Measurements from ENCODE around the gene CTBP2. TPM values are rescaled to one million over a fixed set of nuclear protein-coding genes. Genes with fewer than 3 reads are reported as not detected.

Gene CTBP2
- total RNA-seq, 1 experiment from 2014 or later: 97.2 TPM

- Mint-ChIP-seq H3K4me3 (ENCODE audit: unreplicated experiment) (peak overlapping the region; percentile 22), H3K4me1 (ENCODE audit: low read depth, unreplicated experiment) (no peaks in the 10 kb centered on the region), H3K27me3 (ENCODE audit: insufficient read depth, unreplicated experiment) (no peaks in the 10 kb centered on the region), H3K27ac (ENCODE audit: unreplicated experiment) (peak overlapping the region; percentile 73), H3K36me3 (ENCODE audit: insufficient read depth, unreplicated experiment) (peaks cover 92% of the 10 kb centered on the region), H3K9me3 (ENCODE audit: unreplicated experiment) (no peaks in the 10 kb centered on the region)
- intact Hi-C loops (cut with micrococcal nuclease; ENCODE audit: unreplicated experiment): no loop called here
- TF ChIP-seq CTCF (IDR thresholded peaks at IDR 0.05; ENCODE audit: insufficient read depth in 1 of 2, low read depth in 1 of 2, low read length in 1 of 2, severe bottlenecking in 1 of 2, unreplicated experiment in 1 of 2): no peak
- BruUV-seq (replicated peaks): no TSS peak
- ChIA-PET POLR2A (no interaction called here), CTCF (no interaction called here)
- Histone ChIP-seq H3K4me1 (no peaks in the 10 kb centered on the region), H3K4me3 (ENCODE audit: low read depth, low read length) (no peak overlapping the region), H3K9me3 (no peaks in the 10 kb centered on the region), H3K27me3 (replicated peaks; ENCODE audit: control insufficient read depth, insufficient read depth, low read length) (no peaks in the 10 kb centered on the region), H3K36me3 (ENCODE audit: control insufficient read depth, insufficient read depth, low read length) (peaks cover 14% of the 10 kb centered on the region)
- no peak for DNase-seq
These were observed 165.5 kb downstream of the CTBP2 start for GRCh38 chr10:124994573-124995473.

- no peak overlapping the region for H3K4me3 ChIP-seq (ENCODE audit: low read depth, low read length)
- H3K36me3 Mint-ChIP-seq (ENCODE audit: insufficient read depth, unreplicated experiment): peaks cover 98% of the 10 kb centered on the region
- no peak for TF ChIP-seq CTCF (IDR thresholded peaks at IDR 0.05; ENCODE audit: insufficient read depth in 1 of 2, low read depth in 1 of 2, low read length in 1 of 2, severe bottlenecking in 1 of 2, unreplicated experiment in 1 of 2)
- ChIA-PET POLR2A (no interaction called here), CTCF (interaction anchor here (1.0 to 1.6 kb wide), 2 partner anchors 54 to 67 kb away, joined by 3 to 7 read pairs; no protein-coding TSS in a partner anchor)
- no peaks in the 10 kb centered on the region for H3K4me1 ChIP-seq
- H3K4me1 Mint-ChIP-seq (ENCODE audit: low read depth, unreplicated experiment): no peaks in the 10 kb centered on the region
- no peaks in the 10 kb centered on the region for H3K9me3 Mint-ChIP-seq (ENCODE audit: unreplicated experiment)
- H3K27me3 ChIP-seq (replicated peaks; ENCODE audit: control insufficient read depth, insufficient read depth, low read length): no peaks in the 10 kb centered on the region
- BruUV-seq (replicated peaks): no TSS peak
- no peaks in the 10 kb centered on the region for H3K27me3 Mint-ChIP-seq (ENCODE audit: insufficient read depth, unreplicated experiment)
- intact Hi-C loops (cut with micrococcal nuclease; ENCODE audit: unreplicated experiment): no loop called here
- no peak overlapping the region for H3K4me3 Mint-ChIP-seq (ENCODE audit: unreplicated experiment)
- no peaks in the 10 kb centered on the region for H3K9me3 ChIP-seq
- no peak for DNase-seq
- H3K36me3 ChIP-seq (ENCODE audit: control insufficient read depth, insufficient read depth, low read length): peaks cover 15% of the 10 kb centered on the region
- H3K27ac Mint-ChIP-seq (ENCODE audit: unreplicated experiment): peak overlapping the region; percentile 73
These were observed 166.5 kb downstream of the CTBP2 start for GRCh38 chr10:124993736-124994451.

- no peak for DNase-seq
- H3K27me3 Mint-ChIP-seq (ENCODE audit: insufficient read depth, unreplicated experiment): no peaks in the 10 kb centered on the region
- ChIA-PET POLR2A (no interaction called here), CTCF (interaction anchor here (1.0 to 1.6 kb wide), 2 partner anchors 55 to 68 kb away, joined by 3 to 7 read pairs; no protein-coding TSS in a partner anchor)
- intact Hi-C loops (cut with micrococcal nuclease; ENCODE audit: unreplicated experiment): no loop called here
- peaks cover 15% of the 10 kb centered on the region for H3K36me3 ChIP-seq (ENCODE audit: control insufficient read depth, insufficient read depth, low read length)
- no peaks in the 10 kb centered on the region for H3K4me1 ChIP-seq
- H3K36me3 Mint-ChIP-seq (ENCODE audit: insufficient read depth, unreplicated experiment): peaks cover 98% of the 10 kb centered on the region
- no peaks in the 10 kb centered on the region for H3K9me3 ChIP-seq
- no peak overlapping the region for H3K4me3 Mint-ChIP-seq (ENCODE audit: unreplicated experiment)
- no peaks in the 10 kb centered on the region for H3K4me1 Mint-ChIP-seq (ENCODE audit: low read depth, unreplicated experiment)
- H3K27me3 ChIP-seq (replicated peaks; ENCODE audit: control insufficient read depth, insufficient read depth, low read length): no peaks in the 10 kb centered on the region
- no peaks in the 10 kb centered on the region for H3K9me3 Mint-ChIP-seq (ENCODE audit: unreplicated experiment)
- no peak overlapping the region for H3K27ac Mint-ChIP-seq (ENCODE audit: unreplicated experiment)
- no peak overlapping the region for H3K4me3 ChIP-seq (ENCODE audit: low read depth, low read length)
- TF ChIP-seq CTCF (IDR thresholded peaks at IDR 0.05; ENCODE audit: insufficient read depth in 1 of 2, low read depth in 1 of 2, low read length in 1 of 2, severe bottlenecking in 1 of 2, unreplicated experiment in 1 of 2): no peak
- no TSS peak for BruUV-seq (replicated peaks)
These were observed 167.0 kb downstream of the CTBP2 start for GRCh38 chr10:124993345-124993708.
